Peyer's patch (tissue), 4 donors: ENCODE data around the gene VAMP1.

Experiments
- CTCF ChIP-seq, 6 experiments: fragments of 450-650 bp in 4 of 6; fragments of 200-600 bp in 2 of 6; sonication (generic) in 1 of 6; IDR thresholded peaks; one replicate each; pipeline ENCODE4 v1.5.1; 2017 to 2019; ENCODE audit warnings: antibody characterized with exemption in 6 of 6, mild to moderate bottlenecking in 3 of 6, moderate library complexity in 1 of 6
- POLR2A ChIP-seq, 2 donors: fragments of 450-650 bp; IDR thresholded peaks; one replicate each; pipeline ENCODE4 v1.5.1; 2017; ENCODE audit warnings: antibody characterized with exemption in 2 of 2, mild to moderate bottlenecking in 2 of 2, moderate library complexity in 2 of 2

GRCh38 chr12:6442836-6443235 is 27.6 kb downstream of the VAMP1 start:
- TF ChIP-seq CTCF (IDR thresholded peaks at IDR 0.05): no peak
- TF ChIP-seq POLR2A (IDR thresholded peaks at IDR 0.05): no peak
